GM18499 (cell line): ENCODE data around the gene GAK.

Source experiments
- ATAC-seq: cut with Tn5 transposase; IDR thresholded peaks from one replicate; pipeline ENCODE4 v1.9.1; 2021; ENCODE audit warnings: moderate number of reproducible peaks; ENCODE audit not compliant: insufficient read depth, unreplicated experiment

GAK gene

GRCh38 chr4:910366-911091 lies 21.6 kb downstream of the GAK start:
- ATAC-seq = no peak

GRCh38 chr4:909821-910220 lies 22.3 kb downstream of the GAK start:
- no peak for ATAC-seq

- ATAC-seq = no peak
Measured at GRCh38 chr4:909131-909571, 23.0 kb downstream of the GAK start.

GRCh38 chr4:907691-908425 lies 24.3 kb downstream of the GAK start:
- no peak for ATAC-seq

GRCh38 chr4:907103-907400 lies 25.1 kb downstream of the GAK start:
- ATAC-seq = no peak

- ATAC-seq = no peak
Measured at GRCh38 chr4:906339-907102, 25.6 kb downstream of the GAK start.

GRCh38 chr4:905485-906338 lies 26.4 kb downstream of the GAK start:
- no peak for ATAC-seq

- no peak for ATAC-seq
Measured at GRCh38 chr4:903066-904046, 28.8 kb downstream of the GAK start.

GRCh38 chr4:901192-901910 lies 30.8 kb downstream of the GAK start:
- no peak for ATAC-seq

GRCh38 chr4:900721-901120 lies 31.4 kb downstream of the GAK start:
- no peak for ATAC-seq

GRCh38 chr4:900073-900472 lies 32.0 kb downstream of the GAK start:
- ATAC-seq = no peak

GRCh38 chr4:899556-899906 lies 32.6 kb downstream of the GAK start:
- ATAC-seq = no peak

- ATAC-seq = no peak
Measured at GRCh38 chr4:898869-899555, 33.1 kb downstream of the GAK start.

- no peak for ATAC-seq
Measured at GRCh38 chr4:898123-898522, 34.0 kb downstream of the GAK start.

GRCh38 chr4:896630-897029 lies 35.5 kb downstream of the GAK start:
- no peak for ATAC-seq

- no peak for ATAC-seq
Measured at GRCh38 chr4:896216-896615, 35.9 kb downstream of the GAK start.

GRCh38 chr4:895596-895995 lies 36.5 kb downstream of the GAK start:
- ATAC-seq = no peak

- no peak for ATAC-seq
Measured at GRCh38 chr4:893995-894705, 38.0 kb downstream of the GAK start.
